RWPE2 (cell line): ENCODE data around the gene PLXNB1.
A peak's percentile ranks its signal among the peaks of the same experiment; 100 is the strongest.

Source experiments
- ATAC-seq: fragments of 200-7000 bp; cut with Tn5 transposase; 3 replicates; pipeline ENCODE4 v1.9.1; 2021; ENCODE audit warnings: low read depth
- DNase-seq: peaks from one replicate; pipeline ENCODE4 v3.0.0-alpha.2; 2020; ENCODE audit warnings: low spot score
- H3K27ac ChIP-seq: fragments of 450-650 bp; 2 replicates; pipeline ENCODE4 v1.5.1; 2017; ENCODE audit warnings: mild to moderate bottlenecking; ENCODE audit not compliant: poor library complexity, severe bottlenecking
- H3K27me3 ChIP-seq: fragments of 250-450 bp; sonication (Bioruptor Pico); 2 replicates; pipeline ENCODE4 v1.5.1; 2021; ENCODE audit warnings: mild to moderate bottlenecking, moderate library complexity; ENCODE audit not compliant: insufficient read depth, poor library complexity, severe bottlenecking
- H3K36me3 ChIP-seq: fragments of 250-450 bp; sonication (Bioruptor Pico); 2 replicates; pipeline ENCODE4 v1.5.1; 2020; ENCODE audit warnings: low read depth, mild to moderate bottlenecking, moderate library complexity
- H3K4me1 ChIP-seq: fragments of 250-450 bp; sonication (Bioruptor Pico); 2 replicates; pipeline ENCODE4 v1.5.1; 2021; ENCODE audit warnings: mild to moderate bottlenecking, moderate library complexity; ENCODE audit not compliant: insufficient read depth, poor library complexity, severe bottlenecking
- H3K4me3 ChIP-seq: fragments of 250-450 bp; sonication (Bioruptor Pico); 2 replicates; pipeline ENCODE4 v1.5.1; 2021; ENCODE audit warnings: mild to moderate bottlenecking, moderate library complexity; ENCODE audit not compliant: severe bottlenecking
- H3K9me3 ChIP-seq: fragments of 250-450 bp; sonication (Bioruptor Pico); 2 replicates; pipeline ENCODE4 v1.5.1; 2021; ENCODE audit warnings: mild to moderate bottlenecking, moderate library complexity; ENCODE audit not compliant: severe bottlenecking
- CTCF ChIP-seq: fragments of 450-650 bp; IDR thresholded peaks from one replicate; pipeline ENCODE4 v1.5.1; 2017; ENCODE audit warnings: mild to moderate bottlenecking, moderate library complexity; ENCODE audit not compliant: poor library complexity, severe bottlenecking

Gene PLXNB1

DNA sequence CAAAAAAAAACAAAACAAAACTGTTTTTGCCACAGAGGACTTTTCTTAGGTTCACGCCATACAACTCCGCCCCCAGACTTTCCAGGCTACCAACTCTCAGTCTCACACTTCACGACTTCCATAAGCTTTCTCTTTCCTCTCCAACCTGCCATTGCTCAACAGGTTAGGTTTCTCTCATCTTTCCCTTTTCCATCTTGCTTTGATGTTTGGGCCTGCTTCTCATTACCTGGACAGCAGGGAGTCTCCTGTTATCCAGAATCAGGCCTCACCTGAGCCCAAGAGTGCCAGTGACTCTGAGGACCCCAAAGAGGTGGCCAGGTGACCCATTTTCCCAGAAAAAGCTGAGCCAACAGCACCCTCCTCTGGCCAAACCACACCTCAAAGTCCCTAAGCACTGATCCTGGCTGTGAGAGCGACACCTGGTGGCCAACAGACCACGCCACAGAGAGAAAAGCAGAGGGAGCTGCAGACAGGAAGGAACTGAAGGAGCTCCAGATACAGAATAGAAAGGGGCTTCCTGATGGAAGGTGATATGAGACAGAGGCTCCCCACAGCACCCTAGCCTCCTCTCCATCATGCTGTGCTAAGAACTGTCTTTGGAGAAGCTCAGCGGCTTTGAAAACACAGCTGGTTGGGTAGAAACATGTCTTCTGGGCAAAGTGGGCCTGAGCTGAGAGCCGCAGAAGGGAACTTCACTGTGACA lies 6.0 kb upstream of the PLXNB1 start:
- ATAC-seq (peak; percentile 16; the same call in 2 of the 3 replicates), DNase-seq (peak; percentile 74)
- Histone ChIP-seq H3K27ac (peak overlapping the region; percentile 92), H3K36me3 (peaks cover 28% of the 10 kb centered on the region), H3K4me3 (no peak overlapping the region), H3K4me1 (peaks cover 44% of the 10 kb centered on the region), H3K9me3 (no peaks in the 10 kb centered on the region), H3K27me3 (no peaks in the 10 kb centered on the region)
- TF ChIP-seq CTCF: peak; percentile 98

DNA sequence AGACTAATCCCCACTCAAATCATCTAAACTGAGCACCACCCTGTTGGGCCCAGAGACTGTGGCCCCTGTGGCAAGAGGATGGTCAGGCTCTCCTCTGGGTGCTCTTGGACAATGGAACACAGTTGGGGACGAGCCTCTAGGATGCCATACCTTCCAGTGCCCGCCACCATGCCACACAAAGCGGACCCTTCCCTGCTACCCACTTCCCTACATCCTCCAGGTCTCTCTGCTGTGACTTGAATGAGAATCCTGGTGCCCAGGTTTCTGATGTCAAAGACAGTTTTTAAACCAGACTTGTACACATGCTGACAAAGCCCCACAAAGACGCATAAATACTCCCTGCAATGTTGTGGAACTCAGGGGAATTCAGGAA lies 5.3 kb upstream of the PLXNB1 start:
- peak overlapping the region; percentile 92 for H3K27ac ChIP-seq
- peaks cover 28% of the 10 kb centered on the region for H3K36me3 ChIP-seq

GRCh38 chr3:48434591-48435222 lies 4.8 kb upstream of the PLXNB1 start:
- Histone ChIP-seq H3K4me3 (no peak overlapping the region), H3K36me3 (peaks cover 28% of the 10 kb centered on the region), H3K9me3 (no peaks in the 10 kb centered on the region), H3K4me1 (peaks cover 51% of the 10 kb centered on the region), H3K27ac (peak overlapping the region; percentile 92), H3K27me3 (no peaks in the 10 kb centered on the region)
- ATAC-seq (no peak), DNase-seq (peak; percentile 42)
- no peak for TF ChIP-seq CTCF

More for the DNA sequence above, 5.3 kb upstream of the PLXNB1 start:
- H3K27me3 ChIP-seq: no peaks in the 10 kb centered on the region
- H3K4me3 ChIP-seq: no peak overlapping the region
- peaks cover 51% of the 10 kb centered on the region for H3K4me1 ChIP-seq
- TF ChIP-seq CTCF: no peak
- no peaks in the 10 kb centered on the region for H3K9me3 ChIP-seq
- DNase-seq (no peak), ATAC-seq (no peak)

- Histone ChIP-seq H3K9me3 (no peaks in the 10 kb centered on the region), H3K27me3 (no peaks in the 10 kb centered on the region), H3K4me3 (peak overlapping the region; percentile 9), H3K4me1 (peaks cover 46% of the 10 kb centered on the region), H3K36me3 (peaks cover 28% of the 10 kb centered on the region), H3K27ac (peak overlapping the region; percentile 92)
- ATAC-seq (peak; percentile 60), DNase-seq (peak; percentile 86)
- TF ChIP-seq CTCF: no peak
These were observed 3.7 kb upstream of the PLXNB1 start for GRCh38 chr3:48433472-48434118.
